HG02642 (cell line): Measurements from ENCODE around the gene PTX4.

Experiments used
- ATAC-seq: cut with Tn5 transposase; IDR thresholded peaks from one replicate; pipeline ENCODE4 v1.9.1; 2021; ENCODE audit warnings: mild to moderate bottlenecking; ENCODE audit not compliant: unreplicated experiment, poor library complexity

The PTX4 gene

DNA sequence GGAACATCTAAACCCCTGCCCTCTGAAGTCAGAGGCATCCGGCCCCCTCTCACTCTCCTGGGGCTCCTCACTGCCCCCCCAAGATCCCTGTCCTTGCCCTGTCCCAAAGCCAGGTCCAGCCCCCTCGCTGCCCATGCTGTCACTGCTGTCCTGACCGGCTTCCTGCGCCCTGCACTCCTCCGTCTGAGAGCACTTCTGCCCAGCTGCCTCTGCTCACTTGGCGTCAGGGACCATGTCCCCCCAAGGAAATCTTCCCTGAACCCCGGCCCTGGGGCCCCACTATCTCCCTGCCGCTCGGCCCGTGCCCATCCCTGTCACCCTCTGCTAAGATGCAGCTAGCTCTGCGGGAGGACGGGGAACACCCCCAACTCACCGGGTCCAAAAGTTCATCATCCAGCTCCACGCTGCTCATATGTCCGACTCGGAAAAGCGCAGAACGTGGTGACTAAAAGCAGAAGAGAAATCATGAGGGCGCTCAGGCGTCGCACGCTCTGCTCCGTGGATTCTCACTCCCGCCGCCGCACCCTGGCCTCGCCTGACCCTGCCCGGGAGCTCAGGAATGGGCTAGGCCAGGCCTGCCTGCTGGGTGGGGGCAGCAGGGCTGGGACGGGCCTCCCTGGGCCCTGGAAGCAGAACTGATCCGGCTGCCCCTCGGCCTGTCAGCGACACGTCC lies 23.7 kb downstream of the PTX4 start:
- no peak for ATAC-seq

DNA sequence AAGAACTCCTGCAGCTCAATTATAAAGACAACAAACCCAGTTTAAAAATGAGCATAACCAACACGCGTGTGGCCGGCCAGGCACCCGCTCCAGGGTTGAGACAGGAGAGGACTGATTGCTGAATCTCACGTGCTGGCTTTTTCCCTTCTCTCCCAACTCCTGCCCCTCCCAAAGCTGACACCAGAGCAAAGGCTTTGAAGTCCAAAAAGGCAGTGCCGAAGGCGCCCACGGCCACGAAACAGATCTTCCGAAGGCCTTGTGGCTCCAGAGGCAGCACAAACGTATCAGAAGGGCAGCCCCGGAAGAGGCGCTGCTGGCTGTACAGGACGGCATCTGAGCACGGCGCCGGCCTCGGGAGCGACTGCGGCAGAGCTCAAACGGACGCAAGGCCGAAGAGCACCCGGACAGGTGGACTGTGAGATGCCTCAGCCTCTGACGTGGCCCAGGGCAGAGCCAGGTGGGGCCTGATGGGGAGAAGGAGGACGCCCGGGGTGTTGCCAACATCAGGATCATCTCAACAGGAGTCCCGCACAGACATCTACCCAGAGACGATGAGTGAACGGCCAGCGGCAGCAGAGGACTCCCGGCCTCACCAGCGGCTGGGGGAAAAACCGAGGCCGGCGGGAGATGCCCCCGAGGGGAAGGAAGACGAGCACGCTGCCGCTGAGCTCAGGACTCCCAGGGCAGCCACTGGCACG lies 24.4 kb downstream of the PTX4 start:
- no peak for ATAC-seq

DNA sequence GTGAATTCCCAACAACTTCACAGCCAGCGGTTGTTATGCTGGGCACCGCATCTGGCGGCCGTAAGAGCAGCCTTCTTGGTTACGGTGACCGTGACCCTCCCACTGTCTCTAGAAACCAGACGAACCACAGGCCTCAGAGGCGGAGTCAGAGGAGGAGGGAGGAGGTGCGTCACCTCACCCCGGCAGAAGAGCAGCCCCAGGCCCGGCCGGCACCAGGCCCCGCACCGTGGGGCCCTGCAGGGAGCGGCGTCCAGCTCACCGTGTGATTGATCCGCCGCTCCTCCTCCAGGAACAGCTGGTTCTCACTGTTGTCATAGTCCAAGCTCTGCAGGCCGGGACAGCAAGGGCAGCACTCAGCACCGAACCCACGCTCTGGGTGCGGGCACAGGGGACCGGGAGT lies 27.6 kb downstream of the PTX4 start:
- ATAC-seq: no peak

DNA sequence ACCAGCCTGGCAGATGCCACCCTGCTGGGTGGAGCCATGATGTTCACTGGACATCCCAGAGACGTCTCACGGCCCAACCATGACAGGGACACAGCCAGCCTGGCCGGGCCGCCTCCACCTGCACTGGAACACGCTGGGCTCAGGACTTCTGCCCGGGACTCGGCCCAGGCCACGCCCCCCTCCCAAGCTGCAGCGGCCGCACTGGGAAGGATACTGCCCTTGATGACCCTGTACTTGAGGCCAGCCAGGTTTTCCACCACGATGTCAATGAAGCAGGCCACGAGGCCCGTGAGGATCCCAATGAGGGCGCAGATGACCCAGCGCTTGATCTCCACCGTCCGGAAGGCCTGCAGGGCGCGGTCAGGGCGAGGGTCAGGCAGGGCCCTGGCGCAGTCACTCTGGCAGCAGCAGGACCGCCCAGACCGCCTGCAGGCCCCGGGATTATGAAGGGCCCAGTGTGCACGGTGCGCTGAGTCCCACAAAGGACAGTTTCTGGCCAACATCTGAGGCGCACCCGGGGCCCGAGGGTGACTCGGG lies 28.1 kb downstream of the PTX4 start:
- no peak for ATAC-seq

DNA sequence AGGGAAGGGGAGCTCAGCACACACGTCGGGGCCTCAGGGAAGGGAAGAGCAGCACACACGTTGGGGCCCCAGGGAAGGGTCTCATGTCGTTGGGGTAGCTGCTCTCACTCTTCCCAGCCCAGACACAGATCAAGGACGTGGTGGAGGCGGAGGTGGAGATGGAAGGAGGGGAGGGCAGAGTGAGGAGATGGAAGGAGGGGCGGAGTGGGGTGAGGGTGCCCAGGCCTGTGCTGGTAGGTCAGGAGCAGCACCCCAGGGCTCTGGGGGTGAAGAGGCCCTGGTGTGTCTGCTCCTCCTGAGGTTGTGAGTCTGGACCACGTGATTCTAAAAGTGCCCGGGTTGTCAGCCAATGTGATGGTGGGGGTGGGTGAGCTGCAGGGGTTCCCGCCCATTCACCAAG lies 28.8 kb downstream of the PTX4 start:
- ATAC-seq: no peak

DNA sequence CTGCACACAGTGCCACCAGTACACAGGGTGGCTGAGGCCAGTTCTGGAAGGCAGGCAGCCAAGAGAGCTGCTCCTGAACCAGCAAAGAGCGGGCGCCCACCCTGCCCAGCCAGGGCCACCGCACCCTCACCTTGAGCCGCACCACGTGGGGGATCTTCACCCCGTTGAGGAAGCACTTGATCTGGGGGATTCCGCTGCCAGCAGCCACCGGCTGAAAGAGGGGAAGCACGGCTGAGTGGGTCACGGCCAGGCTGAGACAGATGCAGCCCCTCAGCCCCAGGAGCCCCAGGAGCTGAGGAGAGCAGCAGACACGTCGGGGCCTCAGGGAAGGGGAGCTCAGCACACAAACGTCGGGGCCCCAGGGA lies 29.8 kb downstream of the PTX4 start:
- ATAC-seq: no peak

DNA sequence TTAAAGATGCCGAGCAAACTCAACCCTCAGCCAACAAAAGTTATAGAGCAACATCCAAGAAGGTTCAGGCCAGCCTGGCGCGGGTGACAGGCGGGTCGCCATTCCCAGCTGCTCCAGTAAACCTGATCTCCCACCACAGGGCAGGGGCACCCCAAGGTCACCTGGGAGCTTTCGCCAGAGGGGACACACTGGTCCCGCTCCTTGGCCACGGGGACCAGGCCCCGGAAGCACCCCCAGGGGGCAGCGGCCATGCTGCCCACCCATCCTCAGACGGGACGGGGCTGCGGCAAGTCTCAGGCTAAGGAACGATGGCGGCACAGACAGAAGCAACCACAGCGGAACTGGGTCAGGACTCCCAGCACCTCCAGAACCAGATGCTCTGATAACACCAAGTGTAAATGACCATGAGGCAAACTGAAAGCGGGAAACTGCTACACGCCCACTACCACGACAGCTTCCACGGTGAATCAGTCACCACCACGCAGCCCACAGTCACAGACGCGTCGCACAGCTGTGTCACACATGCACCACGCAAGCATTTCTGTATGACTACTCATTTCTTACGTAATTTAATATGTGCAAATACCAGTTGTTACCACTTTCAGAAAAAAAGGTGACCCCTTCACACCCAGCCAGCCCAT lies 30.3 kb downstream of the PTX4 start:
- no peak for ATAC-seq

DNA sequence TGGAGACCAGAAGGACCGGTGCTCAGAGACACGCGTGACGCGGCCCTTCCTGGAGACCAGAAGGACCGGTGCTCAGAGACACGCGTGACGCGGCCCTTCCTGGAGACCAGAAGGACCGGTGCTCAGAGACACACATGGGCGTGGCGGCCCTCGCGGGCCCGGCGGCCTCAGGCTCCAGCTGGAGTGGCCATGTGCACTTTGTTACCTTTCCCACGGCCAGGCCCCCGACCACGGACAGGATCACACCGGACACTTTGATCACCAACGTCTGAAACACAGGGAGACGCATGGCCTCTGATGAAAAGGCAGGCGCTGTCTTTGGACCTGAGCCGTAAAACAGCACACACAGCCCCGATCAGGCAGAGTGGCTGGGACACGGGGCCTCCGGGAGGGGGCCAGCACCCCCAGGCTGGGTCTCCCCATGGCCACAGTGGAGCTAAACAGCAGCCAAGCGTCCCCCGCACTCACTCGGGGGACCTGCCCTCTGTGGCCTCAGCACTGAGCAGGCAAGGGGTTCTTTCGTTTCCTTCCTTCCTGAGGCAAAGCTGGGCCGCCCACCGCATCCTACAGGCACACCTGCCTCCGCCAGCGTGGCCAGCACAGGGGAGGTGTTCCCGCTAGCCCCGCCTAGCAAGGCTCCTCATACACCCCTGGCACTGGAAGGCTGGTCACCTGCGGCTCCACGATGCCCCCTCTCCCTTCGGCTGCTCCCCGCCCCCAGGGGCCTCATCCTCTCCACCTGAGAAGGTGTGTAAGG lies 31.1 kb downstream of the PTX4 start:
- no peak for ATAC-seq

DNA sequence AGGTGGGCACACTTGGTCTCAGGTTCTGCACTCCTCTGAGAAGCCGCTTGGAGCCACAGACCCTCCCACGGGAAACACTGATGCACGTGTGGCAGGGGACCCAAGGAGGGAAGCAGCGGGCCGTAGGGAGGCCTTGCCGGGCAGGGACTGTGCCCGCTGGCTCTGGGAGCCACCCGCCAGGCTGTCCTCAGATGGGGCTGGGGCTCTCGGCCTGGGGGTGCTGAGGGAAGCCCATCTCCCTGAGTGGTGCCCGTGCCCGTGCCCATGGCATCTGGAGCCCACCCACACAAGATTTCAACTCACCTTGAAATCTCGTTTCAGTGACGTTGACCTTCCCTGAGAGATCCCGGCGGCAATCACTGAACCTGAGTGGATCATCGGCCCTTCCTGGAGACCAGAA lies 31.8 kb downstream of the PTX4 start:
- no peak for ATAC-seq

DNA sequence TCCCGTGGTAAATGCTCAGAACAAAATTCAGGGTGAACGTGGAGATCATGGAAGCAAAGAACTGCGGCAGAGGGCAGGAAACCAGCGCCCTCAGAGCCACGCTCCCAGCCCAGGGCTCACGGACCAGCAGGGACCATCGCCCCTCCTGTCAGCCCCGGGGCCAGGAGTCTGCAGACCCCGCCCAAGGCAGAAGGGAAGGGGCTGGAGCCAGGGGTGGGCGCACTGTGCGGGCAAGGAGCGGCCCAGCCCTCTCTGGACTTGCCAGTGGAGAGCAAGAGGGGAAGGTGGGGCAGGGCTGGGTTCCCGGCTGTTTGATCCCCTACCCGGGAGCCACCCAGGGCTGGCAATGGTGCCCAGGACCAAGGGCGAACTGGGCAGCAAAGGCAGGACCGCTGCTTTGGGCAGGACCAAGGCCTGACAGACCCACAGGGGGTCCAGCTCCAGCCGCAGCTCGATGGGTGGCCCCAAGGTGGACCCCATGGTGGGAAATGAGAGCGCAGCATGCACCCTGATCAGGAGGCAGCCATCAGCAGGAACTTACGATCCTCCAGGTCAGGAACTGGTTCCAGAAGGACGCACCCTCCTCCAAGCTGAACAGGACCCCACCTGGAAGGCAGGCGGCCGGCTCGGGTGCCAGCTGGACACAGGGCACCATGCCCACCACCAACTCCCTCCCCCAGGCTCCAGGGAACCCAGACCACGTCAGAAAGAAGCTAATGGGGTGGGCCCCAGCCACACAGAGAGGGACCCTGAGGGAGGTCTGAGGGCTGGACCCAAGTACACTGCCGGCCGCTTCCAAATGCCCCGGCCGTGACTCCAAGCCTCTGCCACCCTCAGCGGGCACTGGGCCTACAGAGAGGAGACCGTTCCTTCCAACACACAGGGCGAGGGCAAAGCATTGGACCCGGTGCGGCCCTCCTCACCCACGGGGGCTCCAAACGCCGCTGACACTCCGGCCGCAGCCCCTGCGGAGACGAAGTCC lies 33.3 kb downstream of the PTX4 start:
- ATAC-seq: no peak

DNA sequence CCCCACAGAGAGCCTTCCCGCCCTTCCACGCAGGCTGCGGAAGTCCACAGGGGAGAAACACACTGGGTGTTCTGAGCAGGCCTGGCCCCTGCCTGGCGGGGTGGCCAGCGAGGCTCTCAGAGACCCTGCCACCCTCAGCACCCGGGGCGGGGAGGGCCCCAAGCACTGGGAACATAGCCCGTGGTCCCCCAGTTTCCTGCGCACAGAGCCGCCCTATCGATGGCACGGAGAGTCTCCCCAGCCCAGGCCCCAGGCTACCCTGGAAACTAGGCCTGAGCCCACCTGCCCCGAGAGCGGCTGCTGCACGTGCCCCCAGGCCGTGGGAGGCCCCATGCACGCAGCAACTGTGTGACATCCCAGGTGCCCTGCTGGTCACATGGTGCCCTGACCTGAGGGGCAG lies 34.2 kb downstream of the PTX4 start:
- ATAC-seq: no peak

DNA sequence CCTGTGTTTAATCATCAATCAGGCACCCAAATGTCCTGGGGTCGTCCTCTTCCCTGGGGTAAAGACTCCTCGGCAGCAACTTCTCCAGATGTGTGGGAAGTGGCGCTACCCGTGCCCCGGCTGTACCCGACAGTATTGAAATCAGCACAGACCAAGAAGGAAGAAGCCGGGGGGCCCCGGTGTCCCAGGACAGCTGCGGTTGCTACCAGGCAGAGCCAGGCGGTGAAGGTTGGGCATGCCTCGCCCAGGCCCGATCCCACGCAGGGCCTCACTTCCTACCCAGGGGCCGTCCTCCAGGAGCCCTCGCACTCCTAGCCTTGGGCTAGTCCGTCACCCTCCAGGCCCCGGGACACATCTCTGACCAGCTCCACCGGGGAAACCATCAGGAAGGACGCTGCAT lies 35.4 kb downstream of the PTX4 start:
- ATAC-seq: no peak

DNA sequence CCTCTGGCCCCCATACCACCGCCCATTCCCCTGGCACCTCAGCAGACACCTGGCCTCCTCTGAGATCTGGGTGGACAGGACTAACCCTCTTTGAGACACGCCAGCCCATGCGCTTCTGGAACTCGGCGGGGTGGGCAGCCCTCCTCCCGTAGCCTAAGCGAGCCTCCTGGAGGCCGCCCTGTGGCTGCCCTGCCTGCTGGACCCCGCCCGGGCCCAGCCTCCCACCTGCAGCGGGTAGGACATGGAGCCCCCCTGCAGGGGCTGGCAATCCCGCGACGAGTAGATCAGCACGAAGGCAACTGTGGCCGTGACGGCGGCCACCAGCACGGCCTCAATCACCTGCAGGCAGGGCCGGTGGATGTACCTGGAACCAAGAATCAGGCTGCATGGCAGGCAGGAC lies 36.2 kb downstream of the PTX4 start:
- no peak for ATAC-seq

DNA sequence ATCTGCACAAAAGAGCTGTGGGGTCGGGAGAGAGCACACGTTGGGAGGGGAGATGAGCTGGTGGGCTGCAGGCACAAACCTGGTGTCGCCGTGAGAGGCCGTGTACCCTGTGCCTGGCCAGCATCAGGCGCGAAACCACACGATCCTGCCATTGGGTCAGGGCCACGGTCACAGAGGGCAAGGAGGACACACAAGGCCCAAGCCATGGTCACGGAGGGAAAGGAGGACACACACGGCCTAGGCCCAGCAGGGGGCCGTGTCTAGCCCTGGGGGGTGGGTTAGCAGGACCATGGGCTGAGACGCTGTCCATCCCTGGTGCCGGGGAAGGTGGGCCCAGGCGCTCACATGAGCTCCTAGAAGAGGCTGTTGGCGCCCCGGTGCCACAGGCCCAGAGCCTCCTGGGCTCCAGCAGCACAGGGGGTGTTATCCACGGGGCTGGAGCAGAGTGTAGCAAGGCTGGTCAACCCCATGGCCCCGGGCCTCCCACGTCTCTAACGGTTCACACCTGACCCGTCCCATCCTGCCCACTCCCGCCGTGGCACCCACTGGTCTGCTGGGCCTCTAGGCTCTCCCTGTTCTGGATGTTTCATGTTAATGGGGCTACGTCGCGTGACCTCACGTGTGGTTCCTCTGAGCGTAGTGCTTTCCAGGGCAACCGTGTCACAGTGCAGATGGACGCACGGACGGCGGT lies 36.9 kb downstream of the PTX4 start:
- ATAC-seq: no peak

DNA sequence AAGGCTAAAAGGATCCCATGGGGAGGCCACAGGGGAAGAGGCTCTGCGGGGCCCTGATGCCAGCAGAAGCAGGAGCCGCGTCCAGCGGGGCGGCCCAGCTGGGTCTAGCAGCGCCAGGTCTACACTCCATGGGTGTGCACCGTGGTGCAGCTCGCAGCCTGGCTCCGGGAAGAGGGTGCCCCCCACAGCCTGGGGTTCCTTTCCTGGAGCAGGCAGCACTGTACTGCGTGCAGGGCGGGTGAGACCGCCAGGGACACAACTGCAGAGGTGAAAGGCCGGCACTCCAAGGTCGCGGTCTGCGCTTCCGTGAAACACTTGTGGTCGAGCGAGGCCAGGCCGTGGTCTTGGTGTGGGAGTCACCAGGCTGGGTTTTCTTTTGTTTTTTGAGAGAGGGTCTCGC lies 37.9 kb downstream of the PTX4 start:
- ATAC-seq: no peak

DNA sequence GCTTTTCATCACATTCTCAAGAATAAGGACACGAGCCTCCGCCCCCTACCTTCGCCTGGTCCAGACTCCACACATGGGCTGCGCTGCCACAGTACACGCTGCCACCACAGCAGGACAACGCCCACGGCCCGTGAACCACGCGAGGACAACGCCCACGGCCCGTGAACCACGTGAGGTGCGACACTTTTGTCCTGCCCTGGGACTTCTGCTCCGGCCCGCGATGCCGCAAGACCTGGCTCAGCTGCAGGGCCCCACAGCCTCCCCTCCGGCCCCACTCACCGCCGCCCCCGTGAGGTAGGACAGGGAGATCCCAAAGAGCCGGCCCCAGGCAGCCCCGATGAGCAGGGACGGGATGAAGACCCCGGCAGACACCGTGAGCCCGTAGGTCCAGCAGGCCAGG lies 38.5 kb downstream of the PTX4 start:
- ATAC-seq: no peak

DNA sequence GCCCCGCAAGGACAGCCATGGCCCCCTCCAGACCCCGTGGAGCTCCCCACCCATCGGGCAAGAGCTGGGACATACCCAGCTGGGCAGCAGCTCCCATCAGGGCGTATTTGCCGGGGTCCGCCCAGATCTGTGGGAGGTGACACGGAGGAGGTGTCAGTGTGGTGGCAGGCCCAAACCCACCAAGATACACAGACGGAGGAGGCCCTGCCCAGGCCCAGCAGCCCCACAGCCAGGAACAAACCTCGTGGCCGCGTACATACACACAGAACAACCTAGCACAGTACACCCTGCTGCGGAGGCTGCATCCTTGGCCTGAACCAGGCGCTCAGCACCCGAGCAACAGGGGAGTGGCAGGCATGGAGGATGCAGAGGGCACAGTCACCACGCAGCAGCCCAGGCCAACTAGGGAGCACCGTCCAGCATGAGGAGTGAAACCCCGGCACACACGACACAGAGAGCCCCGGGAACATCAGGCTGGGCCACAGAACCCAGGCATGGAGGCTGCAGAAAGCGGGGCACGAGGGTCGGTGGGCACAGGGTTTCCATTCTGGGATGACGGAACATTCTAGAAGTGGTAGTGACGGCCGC lies 39.4 kb downstream of the PTX4 start:
- ATAC-seq: no peak

DNA sequence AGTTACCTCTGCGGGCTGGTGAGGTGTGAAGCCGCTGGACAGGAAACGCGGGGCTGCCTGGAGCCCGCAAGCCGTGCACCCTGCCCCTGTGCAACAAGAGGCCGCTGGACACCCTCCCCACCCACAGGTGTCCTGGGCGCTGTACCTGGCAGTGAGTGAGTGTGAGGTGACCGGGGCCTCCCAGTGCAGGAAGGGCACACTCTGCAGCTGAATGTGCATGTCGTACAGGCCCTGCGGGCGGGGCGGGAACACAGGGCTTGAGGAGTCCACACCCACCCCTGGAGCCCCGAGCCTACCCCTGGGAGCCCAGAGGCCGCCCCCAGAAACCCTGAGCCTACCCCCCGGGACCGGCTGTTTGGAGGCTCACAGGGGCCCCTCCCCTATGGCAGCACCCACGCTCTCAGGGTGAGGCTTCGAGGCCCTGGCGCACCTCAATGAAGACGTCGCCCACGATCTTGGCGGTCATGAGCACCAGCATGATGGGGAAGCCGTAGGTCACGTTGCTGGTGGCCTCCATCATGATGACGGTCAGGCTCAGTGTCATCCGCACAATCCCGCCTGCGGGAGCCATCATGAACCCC lies 40.1 kb downstream of the PTX4 start:
- ATAC-seq: no peak
